ENCODE measurements around the gene TTLL13.

- TF ChIP-seq CTCF (conservative IDR thresholded peaks at IDR 0.05; ENCODE audit: low read depth, low read length) (no peak), EZH2 (IDR thresholded peaks at IDR 0.05; ENCODE audit: low read length, unreplicated experiment) (no peak), EZH2phosphoT487 (IDR thresholded peaks at IDR 0.05; ENCODE audit: borderline replicate concordance, low read length) (no peak)
These were observed 16.7 kb downstream of the TTLL13 start for GRCh38 chr15:90266061-90266431.
